Heart right ventricle (tissue), 16 donors: ENCODE measurements around the gene NPTX2. TPM values are rescaled to one million over a fixed set of nuclear protein-coding genes. Genes with fewer than 3 reads are reported as not detected.

Experiments used
- ATAC-seq, 8 donors: fragments of 200-7000 bp; cut with Tn5 transposase; one replicate each; pipeline ENCODE4 v1.9.1; 2020; ENCODE audit warnings: mild to moderate bottlenecking in 8 of 8, moderate library complexity in 8 of 8, moderate number of reproducible peaks in 1 of 8
- DNase-seq, 2 donors: peaks; one replicate each; pipeline ENCODE4 v3.0.0-alpha.2; 2020
- H3K27ac ChIP-seq, 10 donors: fragments of 200-600 bp; sonication (generic) in 2 of 10; one replicate each; pipeline versions ENCODE4 v1.5.0 to v1.8.0; 2020 to 2022; ENCODE audit warnings: mild to moderate bottlenecking in 3 of 10
- H3K27me3 ChIP-seq, 7 donors: fragments of 200-600 bp; one replicate each; pipeline ENCODE4 v1.8.0; 2021 to 2022; ENCODE audit warnings: mild to moderate bottlenecking in 2 of 7
- H3K36me3 ChIP-seq, 9 donors: fragments of 200-600 bp; sonication (generic) in 1 of 9; one replicate each; pipeline versions ENCODE4 v1.5.0 to v1.8.0; 2020 to 2022; ENCODE audit warnings: mild to moderate bottlenecking in 2 of 9
- H3K4me1 ChIP-seq, 9 donors: fragments of 200-600 bp; sonication (generic) in 1 of 9; one replicate each; pipeline versions ENCODE4 v1.5.0 to v1.8.0; 2020 to 2022; ENCODE audit warnings: mild to moderate bottlenecking in 4 of 9
- H3K4me3 ChIP-seq, 10 donors: fragments of 200-600 bp; sonication (generic) in 2 of 10; one replicate each; pipeline versions ENCODE4 v1.5.0 to v1.8.0; 2020 to 2022; ENCODE audit warnings: mild to moderate bottlenecking in 7 of 10, moderate library complexity in 2 of 10
- H3K9me3 ChIP-seq, 11 donors: fragments of 200-600 bp in 10 of 11; sonication (generic) in 2 of 11; one replicate each; pipeline versions ENCODE4 v1.5.0 to v1.8.0; 2013 to 2022; ENCODE audit warnings: mild to moderate bottlenecking in 2 of 11, control low read depth in 1 of 11, moderate library complexity in 1 of 11
- CTCF ChIP-seq, 9 donors: fragments of 200-600 bp; sonication (generic) in 2 of 9; IDR thresholded peaks; one replicate each; pipeline versions ENCODE4 v1.5.0 to v1.8.0; 2021 to 2022; ENCODE audit warnings: antibody characterized with exemption in 9 of 9, mild to moderate bottlenecking in 5 of 9, moderate library complexity in 1 of 9
- WGBS, 2 donors: extraction: QIAGEN DNeasy Blood & Tissue Kit; methylation state at CpG; one replicate each; pipeline ENCODE4 v1.1.7; 2013; ENCODE audit warnings: inconsistent platforms in 1 of 2; 5-methylcytosine and 5-hydroxymethylcytosine counted together
- intact Hi-C, 10 donors: fragments of 100-400 bp; cut with DNase I; formaldehyde crosslinking; loops; one replicate each; pipeline versions ENCODE4 v1.11.1 to v1.14.2; 2022
- polyA plus RNA-seq, 2 donors: library from polyadenylated mRNA; stranded (reverse); fragments of 200-250 nt; gene quantifications; one replicate each; pipeline ENCODE4 v1.2.3, GENCODE V29; 2013
- total RNA-seq, 10 donors: library from RNA; stranded (reverse); fragmentation: NEBNext Ultra II Directional in 3 of 10; extraction: Animal tissue kit (Norgen Biotek cat#: 25700) in 3 of 10; gene quantifications; one replicate each; pipeline versions ENCODE4 v1.2.1 to v1.2.4, GENCODE V29; 2021 to 2023
- donor health status: Arrhythmogenic right ventricular cardiomyopathy.
- donor health status: ischemic (EF 13 %, LVEDD 7.1; RV severe dilation, severe dysfunction).
- donor health status: healthy with polysubstance abuse.
- donor health status: DM: no; HTN: yes; CAD: no.
- donor health status: DM: no; HTN: no; CAD: no.
- donor health status: ischemic (EF 25% LVEDD 6.9; RV normal size, moderate dysfunction).
- donor health status: ischemic (EF 25% LVEDD 5.7; RV mildly dilated, moderate dysfunction).
- donor health status: healthy.
- donor health status: DM: yes; HTN: yes; CAD: no.
- donor health status: Ischemic cardiomyopathy.
- donor health status: ischemic (EF 35%, LVEDD 5.7; RV mildly dilated, moderate dysfunction).
- donor health status: nonischemic (EF 11% LVEDD 7.7; RV severe dilation, severe dysfunction).
- donor health status: DM: yes; HTN: yes; CAD: no.
- donor health status: PGD.
- donor health status: ischemic (EF 29% LVEDD 5.4; RV normal size, mild dysfunction).
- donor health status: nonischemic (EF 23%, LVEDD 6.1; RV moderate dilation, normal function).

NPTX2 gene
- total and polyA plus RNA-seq, 12 donors: 0.44 to 11.1 (median 1.7) TPM

- Histone ChIP-seq H3K9me3 (peaks cover 0 to 40% (median 15%) of the 10 kb centered on the region in 11 donors), H3K4me1 (no peaks in the 10 kb centered on the region), H3K4me3 (no peak overlapping the region), H3K36me3 (no peaks in the 10 kb centered on the region), H3K27me3 (peaks cover 0 to 12% (median 3%) of the 10 kb centered on the region in 7 donors), H3K27ac (no peak overlapping the region)
- no peak for TF ChIP-seq CTCF (IDR thresholded peaks at IDR 0.05)
- intact Hi-C loops: no loop called here
- ATAC-seq (no peak), DNase-seq (no peak)
- 41 to 50% methylated on average over 2 of the region's 2 CpGs for WGBS, 2 donors
These were observed 41.2 kb upstream of the NPTX2 start for GRCh38 chr7:98575878-98576277.

- Histone ChIP-seq H3K4me1 (no peaks in the 10 kb centered on the region), H3K36me3 (no peaks in the 10 kb centered on the region), H3K27ac (no peak overlapping the region), H3K27me3 (peaks cover 0 to 22% (median 3%) of the 10 kb centered on the region in 7 donors), H3K4me3 (no peak overlapping the region), H3K9me3 (peaks cover 0 to 20% (median 7%) of the 10 kb centered on the region in 11 donors)
- TF ChIP-seq CTCF (IDR thresholded peaks at IDR 0.05): no peak
- DNase-seq (no peak), ATAC-seq (no peak)
- intact Hi-C loops: no loop called here
These were observed 32.3 kb upstream of the NPTX2 start for GRCh38 chr7:98584830-98585229.

GRCh38 chr7:98591926-98592325 lies 25.2 kb upstream of the NPTX2 start:
- H3K4me1 ChIP-seq: no peaks in the 10 kb centered on the region
- no peak for DNase-seq
- 57 to 63% methylated on average over 7 of the region's 7 CpGs for WGBS, 2 donors
- ATAC-seq: no peak
- H3K4me3 ChIP-seq: no peak overlapping the region
- intact Hi-C loops: no loop called here
- no peak for TF ChIP-seq CTCF (IDR thresholded peaks at IDR 0.05)
- no peaks in the 10 kb centered on the region for H3K36me3 ChIP-seq
- no peak overlapping the region for H3K27ac ChIP-seq
- H3K27me3 ChIP-seq: peaks cover 0 to 20% (median 5%) of the 10 kb centered on the region in 7 donors
- no peaks in the 10 kb centered on the region for H3K9me3 ChIP-seq

GRCh38 chr7:98594348-98594747 lies 22.7 kb upstream of the NPTX2 start:
- no peak for DNase-seq
- Histone ChIP-seq H3K27me3 (peaks cover 0 to 28% (median 6%) of the 10 kb centered on the region in 7 donors), H3K36me3 (no peaks in the 10 kb centered on the region), H3K9me3 (no peaks in the 10 kb centered on the region), H3K4me1 (no peaks in the 10 kb centered on the region), H3K27ac (no peak overlapping the region), H3K4me3 (no peak overlapping the region)
- intact Hi-C loops: no loop called here
- ATAC-seq: no peak
- TF ChIP-seq CTCF (IDR thresholded peaks at IDR 0.05): no peak
- WGBS, 2 donors: 73% methylated on average over 4 of the region's 4 CpGs
